ENCODE measurements around the gene KLF6. TPM values are rescaled to one million over a fixed set of nuclear protein-coding genes. Genes with fewer than 3 reads are reported as not detected.

Gene KLF6
- total RNA-seq, 1 experiment from 2014 or later = 3.9 TPM

GRCh38 chr10:3777981-3778691 lies 6.9 kb downstream of the KLF6 start:
- Histone ChIP-seq H3K4me3 (ENCODE audit: low read length) (no peak overlapping the region), H3K4me1 (ENCODE audit: low read length) (peaks cover 8% of the 10 kb centered on the region)

GRCh38 chr10:3776796-3777571 lies 8.0 kb downstream of the KLF6 start:
- Histone ChIP-seq H3K79me2 (ENCODE audit: low read length) (peaks cover 1% of the 10 kb centered on the region; the same call in 1 of the 2 replicates), H3K4me2 (ENCODE audit: low read depth, low read length, poor library complexity, severe bottlenecking) (no peak overlapping the region), H3K36me3 (ENCODE audit: insufficient read depth, low read length) (peaks cover 18% of the 10 kb centered on the region), H3K9me3 (ENCODE audit: low read length) (no peaks in the 10 kb centered on the region), H4K20me1 (ENCODE audit: insufficient read depth, low read depth, low read length) (0 out of 2 replicates have a peak, but pooled peaks cover 5% of the 10 kb centered on the region), H3K4me3 (ENCODE audit: low read length) (no peak overlapping the region), H3K27ac (ENCODE audit: low read length) (no peak overlapping the region), H2AFZ (ENCODE audit: low read length) (no peak overlapping the region), H3K4me1 (ENCODE audit: low read length) (no peaks in the 10 kb centered on the region), H3K9me2 (replicated peaks; ENCODE audit: insufficient read depth, low read length) (no peaks in the 10 kb centered on the region), H3K9ac (ENCODE audit: low read length) (no peak overlapping the region), H3K27me3 (ENCODE audit: low read length) (no peaks in the 10 kb centered on the region)
- DNase-seq = no peak

More at GRCh38 chr10:3777981-3778691, 6.9 kb downstream of the KLF6 start:
- Histone ChIP-seq H3K9ac (ENCODE audit: low read length) (no peak overlapping the region), H4K20me1 (ENCODE audit: insufficient read depth, low read depth, low read length) (0 out of 2 replicates have a peak, but pooled peaks cover 5% of the 10 kb centered on the region), H3K9me2 (replicated peaks; ENCODE audit: insufficient read depth, low read length) (no peaks in the 10 kb centered on the region), H2AFZ (ENCODE audit: low read length) (no peak overlapping the region), H3K27ac (ENCODE audit: low read length) (no peak overlapping the region), H3K36me3 (ENCODE audit: insufficient read depth, low read length) (peaks cover 18% of the 10 kb centered on the region), H3K79me2 (ENCODE audit: low read length) (peaks cover 10% of the 10 kb centered on the region; the same call in 1 of the 2 replicates), H3K27me3 (ENCODE audit: low read length) (no peaks in the 10 kb centered on the region), H3K9me3 (ENCODE audit: low read length) (no peaks in the 10 kb centered on the region), H3K4me2 (ENCODE audit: low read depth, low read length, poor library complexity, severe bottlenecking) (no peak overlapping the region)
- DNase-seq = no peak

GRCh38 chr10:3775696-3776551 lies 9.1 kb downstream of the KLF6 start:
- no peak overlapping the region for H3K4me2 ChIP-seq (ENCODE audit: low read depth, low read length, poor library complexity, severe bottlenecking)
- DNase-seq = no peak
- no peaks in the 10 kb centered on the region for H3K27me3 ChIP-seq (ENCODE audit: low read length)
- H3K4me3 ChIP-seq (ENCODE audit: low read length) = no peak overlapping the region
- no peaks in the 10 kb centered on the region for H3K9me2 ChIP-seq (replicated peaks; ENCODE audit: insufficient read depth, low read length)
- peaks cover 18% of the 10 kb centered on the region for H3K36me3 ChIP-seq (ENCODE audit: insufficient read depth, low read length)
- no peaks in the 10 kb centered on the region for H3K79me2 ChIP-seq (ENCODE audit: low read length)
- H4K20me1 ChIP-seq (ENCODE audit: insufficient read depth, low read depth, low read length) = 0 out of 2 replicates have a peak, but pooled peaks cover 5% of the 10 kb centered on the region
- H3K4me1 ChIP-seq (ENCODE audit: low read length) = no peaks in the 10 kb centered on the region
- H3K9me3 ChIP-seq (ENCODE audit: low read length) = no peaks in the 10 kb centered on the region
- no peak overlapping the region for H3K9ac ChIP-seq (ENCODE audit: low read length)
- no peak overlapping the region for H3K27ac ChIP-seq (ENCODE audit: low read length)
- H2AFZ ChIP-seq (ENCODE audit: low read length) = no peak overlapping the region

GRCh38 chr10:3774814-3775695 lies 10.0 kb downstream of the KLF6 start:
- peaks cover 18% of the 10 kb centered on the region for H3K36me3 ChIP-seq (ENCODE audit: insufficient read depth, low read length)
- no peaks in the 10 kb centered on the region for H3K4me1 ChIP-seq (ENCODE audit: low read length)
- H3K27ac ChIP-seq (ENCODE audit: low read length) = no peak overlapping the region
- H3K4me3 ChIP-seq (ENCODE audit: low read length) = no peak overlapping the region
- no peaks in the 10 kb centered on the region for H3K9me3 ChIP-seq (ENCODE audit: low read length)
- H3K4me2 ChIP-seq (ENCODE audit: low read depth, low read length, poor library complexity, severe bottlenecking) = no peak overlapping the region
- H3K9ac ChIP-seq (ENCODE audit: low read length) = no peak overlapping the region
- H3K9me2 ChIP-seq (replicated peaks; ENCODE audit: insufficient read depth, low read length) = no peaks in the 10 kb centered on the region
- no peak overlapping the region for H2AFZ ChIP-seq (ENCODE audit: low read length)
- H4K20me1 ChIP-seq (ENCODE audit: insufficient read depth, low read depth, low read length) = no peaks in the 10 kb centered on the region
- DNase-seq = no peak
- no peaks in the 10 kb centered on the region for H3K27me3 ChIP-seq (ENCODE audit: low read length)
- no peaks in the 10 kb centered on the region for H3K79me2 ChIP-seq (ENCODE audit: low read length)

GRCh38 chr10:3774018-3774813 lies 10.8 kb downstream of the KLF6 start:
- no peak for DNase-seq
- Histone ChIP-seq H3K9ac (ENCODE audit: low read length) (no peak overlapping the region), H3K4me2 (ENCODE audit: low read depth, low read length, poor library complexity, severe bottlenecking) (no peak overlapping the region), H3K9me3 (ENCODE audit: low read length) (no peaks in the 10 kb centered on the region), H3K79me2 (ENCODE audit: low read length) (no peaks in the 10 kb centered on the region), H2AFZ (ENCODE audit: low read length) (no peak overlapping the region), H3K9me2 (replicated peaks; ENCODE audit: insufficient read depth, low read length) (no peaks in the 10 kb centered on the region), H3K36me3 (ENCODE audit: insufficient read depth, low read length) (peaks cover 15% of the 10 kb centered on the region), H3K27ac (ENCODE audit: low read length) (no peak overlapping the region), H3K4me3 (ENCODE audit: low read length) (no peak overlapping the region), H3K27me3 (ENCODE audit: low read length) (no peaks in the 10 kb centered on the region), H3K4me1 (ENCODE audit: low read length) (no peaks in the 10 kb centered on the region), H4K20me1 (ENCODE audit: insufficient read depth, low read depth, low read length) (no peaks in the 10 kb centered on the region)

GRCh38 chr10:3773460-3774017 lies 11.5 kb downstream of the KLF6 start:
- H3K27me3 ChIP-seq (ENCODE audit: low read length) = no peaks in the 10 kb centered on the region
- no peak overlapping the region for H3K27ac ChIP-seq (ENCODE audit: low read length)
- no peak overlapping the region for H3K4me2 ChIP-seq (ENCODE audit: low read depth, low read length, poor library complexity, severe bottlenecking)
- no peak for DNase-seq
- no peak overlapping the region for H2AFZ ChIP-seq (ENCODE audit: low read length)
- no peaks in the 10 kb centered on the region for H3K9me2 ChIP-seq (replicated peaks; ENCODE audit: insufficient read depth, low read length)
- H3K36me3 ChIP-seq (ENCODE audit: insufficient read depth, low read length) = peaks cover 9% of the 10 kb centered on the region
- H4K20me1 ChIP-seq (ENCODE audit: insufficient read depth, low read depth, low read length) = no peaks in the 10 kb centered on the region
- no peak overlapping the region for H3K9ac ChIP-seq (ENCODE audit: low read length)
- H3K4me1 ChIP-seq (ENCODE audit: low read length) = no peaks in the 10 kb centered on the region
- H3K9me3 ChIP-seq (ENCODE audit: low read length) = no peaks in the 10 kb centered on the region
- H3K79me2 ChIP-seq (ENCODE audit: low read length) = no peaks in the 10 kb centered on the region
- H3K4me3 ChIP-seq (ENCODE audit: low read length) = no peak overlapping the region

All from Karpas-422 (cell line).